ENCODE results near the gene CELSR1. TPM values are rescaled to one million over a fixed set of nuclear protein-coding genes. Genes with fewer than 3 reads are reported as not detected.

The CELSR1 gene
- total RNA-seq, 1 experiment from 2014 or later, result 30.7 TPM

DNA sequence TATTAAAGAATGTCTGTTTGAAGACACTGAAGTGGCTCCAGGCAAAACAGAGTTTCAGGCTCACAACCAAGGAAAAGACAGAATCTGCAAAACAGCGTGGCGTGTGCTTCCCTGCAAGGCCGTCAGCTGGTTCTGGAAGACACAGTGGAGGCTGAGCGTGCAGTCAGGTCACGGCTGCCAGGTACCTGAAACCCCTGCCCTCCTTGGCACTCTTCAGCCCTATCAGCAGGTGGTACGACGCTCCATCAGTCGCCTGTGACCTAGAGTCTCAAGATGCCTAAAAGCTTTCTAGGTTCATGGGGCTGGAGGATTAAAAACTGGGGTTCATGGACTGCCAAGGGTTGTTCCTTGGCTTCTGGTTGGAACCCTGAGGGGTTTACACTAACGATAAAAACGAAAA lies 136.1 kb downstream of the CELSR1 start:
- no peak for ATAC-seq
- in situ Hi-C loops (cut with HindIII; ENCODE audit: low pct_unique_long_range_greater_than_20kb, low sequenced_read_pairs) (no loop called here), intact Hi-C loops (cut with micrococcal nuclease; ENCODE audit: unreplicated experiment) (no loop called here)
- Histone ChIP-seq H3K36me3 (ENCODE audit: control insufficient read depth, insufficient read depth, low read length) (no peaks in the 10 kb centered on the region), H3K27me3 (ENCODE audit: control insufficient read depth, insufficient read depth, low read length) (no peaks in the 10 kb centered on the region), H3K27ac (ENCODE audit: low read length) (no peak overlapping the region), H3K4me3 (ENCODE audit: low read depth in 2 of 2, low read length in 2 of 2) (no peak overlapping the region), H3K4me1 (ENCODE audit: control insufficient read depth, insufficient read depth, low read length) (no peaks in the 10 kb centered on the region), H3K9me3 (ENCODE audit: control insufficient read depth, insufficient read depth, low read depth, low read length) (no peaks in the 10 kb centered on the region)
- POLR2A ChIA-PET, result no interaction called here
- CTCF ChIA-PET, result no interaction called here
- DNase-seq (ENCODE audit: low read depth, low spot score), result no peak
- no peak for TF ChIP-seq CTCF (IDR thresholded peaks at IDR 0.05)
- no peak for TF ChIP-seq SIN3A (IDR thresholded peaks at IDR 0.05; ENCODE audit: borderline replicate concordance, insufficient read depth, low read depth, low read length)
- TF ChIP-seq TCF7L2 (IDR thresholded peaks at IDR 0.05; ENCODE audit: low read depth, low read length), result no peak
- TF ChIP-seq POLR2AphosphoS5 (IDR thresholded peaks at IDR 0.05; ENCODE audit: low read depth, low read length), result no peak
- TF ChIP-seq, protein P1, sequence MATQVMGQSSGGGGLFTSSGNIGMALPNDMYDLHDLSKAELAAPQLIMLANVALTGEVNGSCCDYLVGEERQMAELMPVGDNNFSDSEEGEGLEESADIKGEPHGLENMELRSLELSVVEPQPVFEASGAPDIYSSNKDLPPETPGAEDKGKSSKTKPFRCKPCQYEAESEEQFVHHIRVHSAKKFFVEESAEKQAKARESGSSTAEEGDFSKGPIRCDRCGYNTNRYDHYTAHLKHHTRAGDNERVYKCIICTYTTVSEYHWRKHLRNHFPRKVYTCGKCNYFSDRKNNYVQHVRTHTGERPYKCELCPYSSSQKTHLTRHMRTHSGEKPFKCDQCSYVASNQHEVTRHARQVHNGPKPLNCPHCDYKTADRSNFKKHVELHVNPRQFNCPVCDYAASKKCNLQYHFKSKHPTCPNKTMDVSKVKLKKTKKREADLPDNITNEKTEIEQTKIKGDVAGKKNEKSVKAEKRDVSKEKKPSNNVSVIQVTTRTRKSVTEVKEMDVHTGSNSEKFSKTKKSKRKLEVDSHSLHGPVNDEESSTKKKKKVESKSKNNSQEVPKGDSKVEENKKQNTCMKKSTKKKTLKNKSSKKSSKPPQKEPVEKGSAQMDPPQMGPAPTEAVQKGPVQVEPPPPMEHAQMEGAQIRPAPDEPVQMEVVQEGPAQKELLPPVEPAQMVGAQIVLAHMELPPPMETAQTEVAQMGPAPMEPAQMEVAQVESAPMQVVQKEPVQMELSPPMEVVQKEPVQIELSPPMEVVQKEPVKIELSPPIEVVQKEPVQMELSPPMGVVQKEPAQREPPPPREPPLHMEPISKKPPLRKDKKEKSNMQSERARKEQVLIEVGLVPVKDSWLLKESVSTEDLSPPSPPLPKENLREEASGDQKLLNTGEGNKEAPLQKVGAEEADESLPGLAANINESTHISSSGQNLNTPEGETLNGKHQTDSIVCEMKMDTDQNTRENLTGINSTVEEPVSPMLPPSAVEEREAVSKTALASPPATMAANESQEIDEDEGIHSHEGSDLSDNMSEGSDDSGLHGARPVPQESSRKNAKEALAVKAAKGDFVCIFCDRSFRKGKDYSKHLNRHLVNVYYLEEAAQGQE (IDR thresholded peaks at IDR 0.05; ENCODE audit: insufficient read depth in 1 of 2, low read depth in 2 of 2, low read length in 1 of 2), result no peak
- BruUV-seq (replicated peaks), result no TSS peak

DNA sequence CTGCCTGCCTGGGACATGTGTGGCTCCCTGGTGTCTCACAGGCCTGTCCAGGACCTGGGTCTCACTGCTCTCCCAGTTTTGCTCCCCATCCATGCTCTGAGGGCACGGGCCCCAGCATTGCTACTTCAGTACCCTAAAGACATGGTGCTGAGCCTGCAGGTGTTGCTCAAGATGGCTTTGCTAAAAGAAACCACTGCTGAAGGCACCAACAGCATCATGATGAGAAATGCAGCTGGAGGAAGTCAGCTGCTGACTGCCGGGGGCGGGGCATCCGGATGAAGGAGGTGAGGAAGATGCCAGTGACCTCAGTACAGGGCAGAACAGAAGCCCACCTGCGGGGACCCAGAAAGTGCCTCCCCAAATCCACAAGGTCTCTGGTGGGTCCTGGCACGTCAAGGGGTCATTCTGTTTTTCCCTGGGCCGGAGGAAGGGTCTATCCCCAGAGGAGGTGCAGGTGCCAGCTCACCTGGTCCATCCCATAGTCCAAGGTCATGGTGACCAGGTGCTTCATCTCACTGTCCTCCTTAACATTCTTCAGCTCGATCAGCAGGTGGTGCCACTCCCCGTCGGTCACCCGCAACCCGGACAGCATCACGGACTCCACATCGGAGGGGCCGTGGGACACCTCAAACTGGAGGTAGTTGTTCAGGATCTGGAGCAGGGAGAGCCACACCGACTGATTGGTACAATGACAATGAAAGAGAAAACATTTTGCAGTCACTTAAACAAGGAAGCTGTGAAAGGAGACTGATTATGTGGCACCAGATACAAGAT lies 138.0 kb downstream of the CELSR1 start:
- no peaks in the 10 kb centered on the region for H3K27me3 ChIP-seq (ENCODE audit: control insufficient read depth, insufficient read depth, low read length)
- TF ChIP-seq CTCF (IDR thresholded peaks at IDR 0.05) (no peak), SIN3A (IDR thresholded peaks at IDR 0.05; ENCODE audit: borderline replicate concordance, insufficient read depth, low read depth, low read length) (no peak), TCF7L2 (IDR thresholded peaks at IDR 0.05; ENCODE audit: low read depth, low read length) (no peak), POLR2AphosphoS5 (IDR thresholded peaks at IDR 0.05; ENCODE audit: low read depth, low read length) (no peak)
- TF ChIP-seq, protein P1 (IDR thresholded peaks at IDR 0.05; ENCODE audit: insufficient read depth in 1 of 2, low read depth in 2 of 2, low read length in 1 of 2), result no peak
- in situ Hi-C loops (cut with HindIII; ENCODE audit: low pct_unique_long_range_greater_than_20kb, low sequenced_read_pairs), result no loop called here
- intact Hi-C loops (cut with micrococcal nuclease; ENCODE audit: unreplicated experiment), result no loop called here
- no peaks in the 10 kb centered on the region for H3K4me1 ChIP-seq (ENCODE audit: control insufficient read depth, insufficient read depth, low read length)
- ChIA-PET CTCF (no interaction called here), POLR2A (no interaction called here)
- H3K9me3 ChIP-seq (ENCODE audit: control insufficient read depth, insufficient read depth, low read depth, low read length), result no peaks in the 10 kb centered on the region
- H3K36me3 ChIP-seq (ENCODE audit: control insufficient read depth, insufficient read depth, low read length), result no peaks in the 10 kb centered on the region
- H3K4me3 ChIP-seq (ENCODE audit: low read depth in 2 of 2, low read length in 2 of 2), result no peak overlapping the region
- no peak overlapping the region for H3K27ac ChIP-seq (ENCODE audit: low read length)
- DNase-seq (ENCODE audit: low read depth, low spot score) (no peak), ATAC-seq (no peak)
- BruUV-seq (replicated peaks), result no TSS peak
